NCI-H526 (cell line): ENCODE measurements around the gene USP47.

Experiments
- DNase-seq, 2 experiments: peaks; one replicate each; lab custom pipeline; 2025; lab: John Stamatoyannopoulos, UW

USP47 gene

GRCh38 chr11:12005061-12005460 is 163.3 kb downstream of the USP47 start:
- no peak for DNase-seq

GRCh38 chr11:12005476-12005875 is 163.7 kb downstream of the USP47 start:
- no peak for DNase-seq

GRCh38 chr11:12006552-12007229 is 164.9 kb downstream of the USP47 start:
- no peak for DNase-seq

- DNase-seq, result no peak
Observed at GRCh38 chr11:12007230-12007593, 165.4 kb downstream of the USP47 start.

- peak in 1 of 2 experiments; percentile 64 for DNase-seq
Observed at GRCh38 chr11:12007769-12008737, 166.3 kb downstream of the USP47 start, which contains the start of gene DKK3. TSS of gene DKK3 (minus strand) at chr11:12008626. CDS start at chr11:12008582, 44 bp downstream.
